Caki2 (cell line): ENCODE results near the gene MCC. TPM values are rescaled to one million over a fixed set of nuclear protein-coding genes. Genes with fewer than 3 reads are reported as not detected.
A peak's percentile ranks its signal among the peaks of the same experiment; 100 is the strongest.
"Not testable (repeated sequence)": the region's sequence is repeated elsewhere in the genome, so short reads cannot be mapped to it uniquely, and the experiment has no call there.

Experiments
- DNase-seq: peaks from one replicate; pipeline ENCODE4 v3.0.0-alpha.2; 2015; ENCODE audit warnings: low read depth
- in situ Hi-C: cut with HindIII; loops from 2 replicates; pipeline ENCODE4 v1.10.0; 2016; ENCODE audit warnings: low sequenced_read_pairs, low pct_unique_long_range_greater_than_20kb, mixed read lengths
- total RNA-seq: library from RNA; depleted of rRNA; stranded (reverse); fragments of >200 nt; shearing (Covaris generic); gene quantifications from 2 replicates; pipeline ENCODE4 v1.2.3, GENCODE V29; 2014; ENCODE audit warnings: low replicate concordance

The MCC gene
- total RNA-seq, 1 experiment from 2014 or later: 0.20 TPM

DNA sequence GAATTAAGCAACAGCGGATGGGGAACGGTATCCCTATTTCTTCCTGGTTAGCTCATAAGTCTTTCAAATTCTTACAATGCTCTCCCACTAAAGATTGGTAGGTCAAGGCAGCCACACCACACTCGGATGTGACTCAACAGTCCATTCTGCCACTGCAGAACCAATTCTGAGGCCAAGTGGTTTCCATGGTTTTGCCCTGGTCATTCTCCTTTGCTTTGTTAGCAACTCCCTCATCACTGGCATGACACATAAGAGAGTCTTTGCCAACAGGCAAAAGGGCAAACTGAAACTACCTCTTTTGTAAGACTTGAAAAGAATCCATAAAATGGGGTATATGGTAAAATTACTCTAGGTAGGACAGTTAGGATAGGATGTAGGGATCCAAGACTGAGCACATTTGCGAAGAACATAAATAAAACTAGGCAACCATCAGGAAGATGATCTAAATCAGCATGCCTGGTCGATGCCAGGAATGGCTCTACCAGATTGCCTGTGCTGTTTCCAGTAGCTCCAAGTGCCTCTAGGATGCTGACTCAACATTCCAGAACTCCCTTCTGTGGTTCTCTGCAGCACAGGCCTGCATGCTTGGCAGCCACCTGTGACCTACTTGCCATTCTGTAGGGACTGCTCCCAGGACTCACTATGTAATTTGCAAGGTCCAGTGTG lies 406.2 kb downstream of the MCC start:
- DNase-seq: peak; percentile 22
- in situ Hi-C loops: no loop called here

DNA sequence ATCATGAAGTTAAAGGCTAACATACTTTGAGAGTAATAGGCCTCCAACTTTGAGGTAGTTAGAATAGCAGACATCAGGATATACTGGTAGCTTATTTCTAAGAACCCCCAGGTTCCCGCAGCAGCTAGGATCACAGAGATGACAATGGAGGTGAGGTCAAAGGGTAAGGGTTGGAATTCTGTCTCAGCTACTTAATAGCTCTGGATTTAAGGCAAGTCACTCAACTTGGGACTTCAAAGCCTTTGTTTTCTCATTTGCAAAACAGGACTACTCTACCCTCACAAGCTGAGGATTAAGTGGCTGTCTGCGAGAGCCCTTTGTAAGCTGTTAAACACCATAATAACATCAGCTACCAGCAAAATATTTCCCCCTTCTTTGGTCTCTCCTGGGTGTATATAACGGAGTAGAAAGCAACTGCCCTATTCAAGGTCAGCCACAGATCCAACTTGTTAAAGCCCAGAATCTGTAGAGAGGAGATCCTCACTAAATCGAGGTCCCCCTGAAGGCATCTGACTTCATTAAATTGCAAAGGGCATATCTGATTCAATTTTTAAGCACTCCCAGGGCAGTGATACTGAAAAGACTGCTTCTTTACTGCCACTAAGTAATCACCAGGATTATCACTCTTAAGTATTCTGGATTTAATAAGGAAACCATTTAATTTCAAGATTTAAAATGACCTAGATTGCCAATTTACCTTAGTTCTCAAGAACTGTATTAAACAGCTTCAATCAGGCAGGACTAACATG lies 407.0 kb downstream of the MCC start:
- no peak for DNase-seq
- in situ Hi-C loops: no loop called here

DNA sequence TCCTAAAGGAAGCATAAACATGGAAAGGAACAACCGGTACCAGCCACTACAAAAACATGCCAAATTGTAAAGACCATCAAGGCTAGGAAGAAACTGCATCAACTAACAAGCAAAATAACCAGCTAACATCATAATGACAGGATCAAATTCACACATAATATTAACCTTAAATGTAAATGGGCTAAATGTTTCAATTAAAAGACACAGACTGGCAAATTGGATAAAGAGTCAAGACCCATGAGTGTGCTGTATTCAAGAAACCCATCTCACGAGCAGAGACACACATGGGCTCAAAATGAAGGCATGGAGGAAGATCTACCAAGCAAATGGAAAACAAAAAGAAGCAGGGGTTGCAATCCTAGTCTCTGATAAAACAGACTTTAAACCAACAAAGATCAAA lies 411.6 kb downstream of the MCC start:
- in situ Hi-C loops, DNase-seq: not testable (repeated sequence)

DNA sequence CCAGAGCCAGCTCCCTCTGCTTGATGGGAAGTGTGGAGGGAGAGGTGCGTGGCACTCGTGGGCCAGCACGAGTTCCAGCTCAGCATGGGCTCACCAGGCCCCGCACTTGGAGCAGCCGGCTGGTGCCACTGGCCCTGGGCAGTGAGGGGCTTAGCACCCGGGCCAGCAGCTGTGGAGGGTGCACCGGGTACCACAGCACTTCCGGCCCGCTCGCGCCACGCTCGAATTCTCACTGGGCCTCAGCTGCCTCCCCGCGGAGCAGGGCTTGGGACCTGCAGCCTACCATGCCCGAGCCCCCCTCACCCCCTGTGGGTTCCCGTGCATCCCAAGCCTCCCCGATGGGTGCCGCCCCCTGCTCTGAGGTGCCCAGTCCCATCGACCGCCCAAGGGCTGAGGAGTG lies 413.2 kb downstream of the MCC start:
- no peak for DNase-seq
- in situ Hi-C loops: no loop called here

DNA sequence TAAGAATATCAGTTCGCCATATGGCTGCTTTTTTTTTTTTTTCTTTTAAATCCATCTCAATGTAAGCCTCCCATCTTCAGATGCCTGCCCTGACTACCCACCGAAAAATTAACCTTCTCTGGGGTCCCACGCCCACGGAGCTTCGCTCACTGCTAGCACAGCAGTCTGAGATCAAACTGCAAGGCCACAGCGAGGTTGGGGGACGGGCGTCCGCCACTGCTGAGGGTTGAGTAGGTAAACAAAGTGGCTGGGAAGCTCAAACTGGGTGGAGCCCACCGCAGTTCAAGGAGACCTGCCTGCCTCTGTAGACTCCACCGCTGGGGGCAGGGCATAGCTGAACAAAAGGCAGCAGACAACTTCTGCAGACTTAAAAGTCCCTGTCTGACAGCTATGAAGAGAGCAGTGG lies 414.6 kb downstream of the MCC start:
- in situ Hi-C loops, DNase-seq: not testable (repeated sequence)

DNA sequence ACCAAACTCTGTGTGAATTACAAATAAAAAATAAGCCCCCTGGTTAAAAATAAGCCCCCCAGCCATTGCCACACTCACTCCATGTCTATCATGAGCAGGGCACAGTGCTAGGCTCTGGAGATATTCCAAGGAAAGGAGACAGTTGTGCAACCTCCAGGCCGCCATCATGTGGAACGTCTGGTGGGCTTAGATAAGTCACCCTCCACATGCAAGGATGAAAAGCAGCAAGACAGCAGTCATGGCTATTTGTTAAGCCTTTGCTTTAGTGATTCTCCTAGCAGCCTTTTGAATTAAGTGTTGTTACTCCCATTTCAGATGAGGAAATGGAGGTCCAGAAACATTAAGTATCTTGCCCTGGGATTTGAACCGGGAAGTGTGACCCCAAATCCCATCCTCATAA lies 416.9 kb downstream of the MCC start:
- no peak for DNase-seq
- in situ Hi-C loops: no loop called here

DNA sequence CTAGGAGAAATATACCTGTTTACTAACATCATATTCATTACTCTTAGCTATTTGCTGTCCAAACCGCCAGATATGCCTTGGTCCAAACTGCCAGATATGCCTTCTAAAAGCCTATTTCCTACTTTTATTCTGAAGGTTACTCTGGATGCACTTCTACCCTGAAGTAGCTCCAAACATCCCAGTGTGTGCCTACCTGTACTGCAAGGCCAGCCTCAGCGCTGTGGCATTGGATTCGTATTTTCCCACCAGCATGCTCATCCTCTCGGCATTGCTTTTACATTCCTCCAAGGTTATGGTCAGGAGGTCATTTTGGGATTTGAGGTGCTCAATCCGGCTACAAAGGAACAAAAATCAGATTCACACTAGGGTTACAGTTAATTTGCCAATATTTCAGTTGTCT lies 417.4 kb downstream of the MCC start:
- in situ Hi-C loops: no loop called here
- DNase-seq: no peak

DNA sequence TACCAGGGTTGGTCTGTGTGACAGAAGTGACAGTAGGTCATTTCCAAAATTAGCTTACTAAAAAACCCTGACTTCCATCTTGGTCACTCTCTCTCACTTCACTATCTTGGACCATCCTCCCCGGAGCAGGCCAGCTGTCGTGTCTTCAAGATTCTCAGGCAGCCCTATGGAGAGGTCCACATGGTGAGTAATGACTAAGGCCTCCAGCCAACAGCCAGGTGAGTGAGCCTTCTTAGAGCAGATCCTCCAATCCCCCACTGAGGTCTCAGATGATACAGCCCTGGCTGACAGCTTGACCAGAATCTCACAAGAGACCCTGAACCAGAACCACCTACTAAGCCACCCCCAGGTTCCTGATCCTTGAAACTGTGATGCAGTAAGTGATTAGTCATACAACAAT lies 419.7 kb downstream of the MCC start:
- no peak for DNase-seq

DNA sequence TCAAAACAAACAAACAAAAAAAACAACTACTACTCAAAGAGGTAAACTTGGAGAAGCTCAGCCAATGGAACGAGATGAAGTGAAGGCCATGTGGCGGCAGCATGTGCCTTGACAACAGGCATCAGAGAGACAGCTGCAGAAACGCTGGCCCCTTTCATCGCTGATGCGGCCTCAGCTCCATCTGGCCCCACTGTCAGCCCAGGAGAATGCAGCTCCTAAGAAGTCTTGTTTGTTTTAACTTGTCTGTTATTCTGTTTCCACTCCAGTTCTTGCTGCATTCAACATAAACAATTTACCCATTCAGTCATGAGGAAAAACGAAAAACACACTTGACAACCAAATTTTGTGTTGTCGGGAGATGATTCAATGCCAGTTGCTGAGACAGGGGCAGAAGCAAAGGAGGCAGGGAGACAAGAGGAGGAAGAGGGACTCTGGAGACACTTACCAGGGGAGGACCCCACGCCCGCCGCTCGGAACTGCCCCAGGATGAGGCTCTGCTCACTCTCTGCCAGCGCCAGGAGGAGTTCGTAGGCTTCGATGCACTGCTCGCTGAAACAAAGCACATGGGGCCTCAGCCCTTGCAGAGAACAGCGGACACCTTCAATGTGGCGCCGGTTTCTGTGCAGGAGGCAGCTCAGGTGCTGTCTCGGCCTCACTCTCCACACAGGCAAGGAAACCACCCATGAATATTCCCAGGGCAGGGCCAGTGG lies 420.5 kb downstream of the MCC start:
- DNase-seq: no peak
- in situ Hi-C loops: no loop called here

More for the DNA sequence above, 419.7 kb downstream of the MCC start:
- in situ Hi-C loops: no loop called here

DNA sequence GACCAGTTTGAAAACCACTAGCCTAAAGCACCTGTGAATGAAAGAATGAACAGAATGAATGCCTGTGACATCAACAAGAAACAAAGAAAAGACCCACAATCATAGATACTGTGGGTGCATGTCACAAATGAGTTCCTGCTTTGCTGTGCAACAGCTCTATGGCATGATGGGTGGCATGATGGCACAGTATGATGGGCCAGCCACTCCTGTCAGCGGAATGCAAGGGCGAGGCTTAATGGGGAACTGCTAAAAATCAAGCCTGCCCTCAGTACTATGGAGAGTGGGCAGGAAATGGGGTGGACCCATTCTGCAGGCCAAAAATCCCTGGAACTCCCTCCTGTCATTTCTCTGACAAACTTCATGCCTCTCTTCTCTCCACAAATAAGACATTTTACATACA lies 422.6 kb downstream of the MCC start:
- in situ Hi-C loops: no loop called here
- no peak for DNase-seq

DNA sequence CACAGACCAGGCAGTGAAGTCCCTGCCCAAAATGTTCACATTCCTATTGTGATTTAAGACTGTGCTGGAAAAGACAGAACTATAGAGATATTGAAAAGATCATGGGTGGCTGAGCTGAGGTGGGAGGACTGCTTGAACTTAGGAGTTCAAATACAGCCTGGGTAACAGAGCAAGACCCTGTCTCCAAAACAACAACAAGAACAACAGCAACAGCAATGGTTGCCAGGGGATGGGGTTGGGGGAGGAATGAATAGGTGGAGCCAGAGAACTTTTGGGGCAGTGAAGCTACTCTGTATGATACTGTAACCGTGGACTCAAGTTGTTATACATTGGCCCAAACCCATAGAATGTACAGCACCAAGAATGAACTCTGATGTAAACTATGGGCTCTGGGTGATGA lies 423.4 kb downstream of the MCC start:
- in situ Hi-C loops: no loop called here
- no peak for DNase-seq

DNA sequence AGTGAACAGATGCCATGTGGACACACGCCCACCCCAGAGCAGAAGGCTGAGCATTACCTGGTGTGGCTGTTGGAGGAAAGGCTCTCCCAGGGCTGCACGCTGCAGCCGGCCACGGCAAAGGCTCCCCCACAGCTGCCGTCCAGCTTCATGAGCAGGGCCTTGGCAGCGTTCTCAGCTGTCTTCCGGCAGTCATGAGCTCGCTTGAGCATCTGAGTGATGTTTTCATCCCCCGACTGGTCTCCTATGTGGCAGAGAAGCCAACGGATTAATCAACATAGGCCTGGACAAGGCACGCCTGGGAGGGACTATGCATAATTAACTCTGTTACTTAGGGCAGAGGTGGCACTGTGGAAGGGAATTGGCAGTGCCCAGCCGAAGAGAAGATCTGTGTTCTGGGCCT lies 424.3 kb downstream of the MCC start:
- in situ Hi-C loops: no loop called here
- no peak for DNase-seq

DNA sequence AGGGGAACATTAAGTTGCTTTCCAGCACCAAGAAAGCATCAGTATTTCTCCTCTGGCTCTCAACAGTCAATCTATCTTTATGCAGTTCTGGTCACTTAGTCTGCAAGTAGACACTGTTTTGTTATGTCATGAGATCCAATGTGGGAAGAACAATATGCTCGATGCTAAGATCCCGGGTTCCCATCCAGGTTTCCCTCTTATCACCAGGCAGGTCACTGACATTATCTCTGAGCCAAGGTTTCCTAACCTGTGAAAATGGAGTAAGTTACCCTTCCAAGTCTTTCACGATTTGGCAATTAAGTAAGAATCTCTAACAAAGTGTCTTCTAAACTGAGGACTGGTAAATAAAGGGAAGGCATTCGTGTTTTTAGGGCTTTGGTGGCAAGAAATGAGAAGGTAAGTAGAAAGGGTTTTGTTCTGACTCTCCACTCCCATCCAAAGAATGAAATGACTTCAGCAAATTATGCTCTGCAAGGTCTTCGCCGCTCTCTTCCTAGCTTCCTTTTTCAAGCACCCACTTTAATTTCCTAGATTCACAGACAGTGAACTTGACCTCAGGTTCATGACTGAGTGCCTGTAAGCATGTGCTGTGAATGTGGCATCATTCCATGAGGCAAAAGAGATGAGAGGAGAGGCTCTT lies 425.3 kb downstream of the MCC start:
- in situ Hi-C loops: no loop called here
- DNase-seq: no peak

DNA sequence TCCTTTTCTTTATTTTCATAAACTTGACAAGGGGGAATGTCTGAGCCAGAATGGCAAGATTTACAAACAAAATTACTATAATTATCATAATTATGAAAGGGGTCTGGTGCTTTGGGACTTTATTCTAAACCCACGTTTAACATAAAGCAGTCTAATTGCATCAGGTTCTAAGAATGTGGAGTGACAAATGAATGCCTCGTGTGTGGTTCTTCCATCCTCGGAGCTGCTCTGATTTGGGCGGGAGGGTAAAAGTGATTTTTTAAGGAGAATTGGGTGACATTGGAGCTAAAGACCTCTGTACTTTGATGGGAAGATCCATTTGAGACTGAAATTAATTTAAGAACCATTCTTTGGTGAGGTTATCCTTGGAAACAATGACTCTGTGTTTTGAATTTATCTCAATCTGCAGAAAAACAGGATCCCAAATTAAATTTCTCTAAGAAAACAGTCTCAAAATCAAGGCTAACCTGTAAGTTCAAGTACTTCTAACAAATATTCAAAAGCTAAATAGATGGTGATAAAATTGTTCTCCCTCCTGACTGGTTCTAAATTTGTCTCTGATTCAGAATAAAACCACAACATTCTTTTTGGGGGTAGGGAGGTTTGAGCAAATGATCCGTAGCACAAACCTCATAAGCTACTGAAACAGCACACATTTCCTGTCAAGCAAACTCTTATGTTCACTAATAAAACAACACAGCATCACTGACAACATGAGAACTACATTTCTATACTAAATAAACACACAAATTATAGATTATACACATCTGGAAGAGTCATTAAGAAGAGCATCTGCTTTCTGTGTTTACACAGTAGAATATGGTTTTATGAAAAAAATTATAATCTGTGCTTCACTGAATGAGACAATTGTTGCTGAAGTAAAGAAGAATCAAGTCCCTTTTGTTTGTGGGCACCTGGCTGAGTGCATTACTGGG lies 426.1 kb downstream of the MCC start:
- no peak for DNase-seq
- in situ Hi-C loops: no loop called here

DNA sequence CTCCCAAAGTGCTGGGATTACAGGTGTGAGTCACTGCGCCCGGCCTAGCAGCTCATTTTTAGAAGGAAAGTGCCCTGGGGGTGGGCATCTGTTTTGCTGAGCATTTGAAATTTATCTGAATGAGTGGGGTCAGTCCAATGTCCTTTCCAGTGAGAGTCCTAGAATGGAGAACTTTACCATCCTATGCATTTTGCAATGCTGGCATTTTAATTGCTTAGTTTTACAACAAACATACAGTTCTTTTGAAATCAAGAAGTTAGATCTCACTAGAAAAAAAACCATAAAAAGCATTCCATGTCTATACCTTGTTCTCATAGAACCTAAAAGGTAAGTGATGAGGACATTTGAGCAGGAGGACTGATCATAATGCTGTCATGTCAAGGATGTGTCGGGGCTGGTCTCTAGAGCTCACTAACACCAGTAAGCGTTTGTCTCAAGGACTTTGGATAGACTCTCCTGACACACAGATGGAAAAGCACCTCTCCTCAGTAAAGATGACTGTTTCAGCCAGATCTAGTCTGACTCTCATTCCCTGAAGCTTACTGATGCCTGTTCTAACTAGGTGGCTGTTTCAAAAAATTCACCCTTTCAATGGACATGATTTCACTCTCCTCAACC lies 427.7 kb downstream of the MCC start:
- in situ Hi-C loops: no loop called here
- DNase-seq: no peak

DNA sequence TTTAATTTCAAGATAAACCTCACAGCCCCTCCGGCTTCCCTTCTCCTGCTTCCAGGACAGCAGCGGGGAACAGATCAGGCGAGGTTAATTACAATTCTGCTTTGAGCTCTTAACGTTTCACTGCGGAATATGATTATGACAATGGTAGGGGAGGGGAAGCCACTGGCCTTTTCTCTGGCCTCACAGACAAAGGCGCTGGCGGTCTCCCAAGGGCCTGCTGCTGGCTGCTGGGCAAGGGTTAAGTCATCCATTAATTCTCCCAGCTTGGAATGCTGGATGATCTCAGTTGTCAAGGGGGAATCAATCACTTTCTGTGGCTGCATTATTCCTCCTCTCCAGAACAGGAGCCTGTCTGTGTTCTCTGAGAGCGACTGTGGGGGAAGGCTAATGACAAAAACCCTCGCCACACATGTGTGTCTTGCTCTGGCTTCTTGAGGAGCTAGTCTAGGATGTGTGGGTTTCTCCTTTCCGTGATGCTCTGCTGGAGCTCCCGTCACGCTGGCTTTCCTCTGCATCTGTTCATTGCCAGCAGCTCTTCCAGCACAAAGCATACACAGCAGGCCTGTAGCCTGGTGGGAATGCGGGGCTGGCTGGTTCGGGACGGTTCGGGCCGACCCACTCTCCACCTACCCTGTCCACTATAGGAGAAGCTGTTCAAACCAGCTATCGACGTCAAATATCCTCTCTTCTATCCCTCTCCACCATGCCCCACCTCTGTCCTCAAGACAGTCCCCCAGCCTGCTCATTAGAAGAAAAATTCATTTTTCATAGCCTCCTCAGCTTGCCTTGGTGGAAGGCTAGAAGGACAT lies 428.8 kb downstream of the MCC start:
- DNase-seq: no peak
- in situ Hi-C loops: no loop called here

DNA sequence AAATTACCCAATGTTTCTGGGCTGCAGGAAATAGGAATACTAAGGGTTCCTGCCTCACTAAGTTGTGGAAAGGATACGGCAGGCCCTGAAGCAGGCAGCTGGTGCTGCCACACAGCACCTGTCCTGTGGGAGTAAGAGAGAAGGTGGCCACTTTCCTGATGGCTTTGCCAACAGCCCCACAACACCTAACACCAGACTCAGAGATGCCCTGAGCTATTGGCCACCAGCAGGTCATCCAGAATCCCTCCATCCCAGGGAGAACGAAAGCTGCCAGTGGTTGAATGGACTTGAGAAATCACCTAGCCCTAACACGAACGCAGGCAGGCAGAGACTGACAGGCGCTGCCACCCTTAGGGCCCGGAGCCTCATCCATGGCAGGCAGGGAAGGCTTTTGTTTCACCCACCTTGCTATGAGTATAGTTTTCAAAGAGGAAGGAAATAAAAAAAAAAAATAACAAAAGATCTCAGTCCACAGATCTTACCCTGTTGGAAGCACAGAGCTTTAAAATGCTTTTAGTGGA lies 429.5 kb downstream of the MCC start:
- DNase-seq: no peak
- in situ Hi-C loops: no loop called here
